ENCODE data around the gene TPD52L2.

Gene TPD52L2

DNA sequence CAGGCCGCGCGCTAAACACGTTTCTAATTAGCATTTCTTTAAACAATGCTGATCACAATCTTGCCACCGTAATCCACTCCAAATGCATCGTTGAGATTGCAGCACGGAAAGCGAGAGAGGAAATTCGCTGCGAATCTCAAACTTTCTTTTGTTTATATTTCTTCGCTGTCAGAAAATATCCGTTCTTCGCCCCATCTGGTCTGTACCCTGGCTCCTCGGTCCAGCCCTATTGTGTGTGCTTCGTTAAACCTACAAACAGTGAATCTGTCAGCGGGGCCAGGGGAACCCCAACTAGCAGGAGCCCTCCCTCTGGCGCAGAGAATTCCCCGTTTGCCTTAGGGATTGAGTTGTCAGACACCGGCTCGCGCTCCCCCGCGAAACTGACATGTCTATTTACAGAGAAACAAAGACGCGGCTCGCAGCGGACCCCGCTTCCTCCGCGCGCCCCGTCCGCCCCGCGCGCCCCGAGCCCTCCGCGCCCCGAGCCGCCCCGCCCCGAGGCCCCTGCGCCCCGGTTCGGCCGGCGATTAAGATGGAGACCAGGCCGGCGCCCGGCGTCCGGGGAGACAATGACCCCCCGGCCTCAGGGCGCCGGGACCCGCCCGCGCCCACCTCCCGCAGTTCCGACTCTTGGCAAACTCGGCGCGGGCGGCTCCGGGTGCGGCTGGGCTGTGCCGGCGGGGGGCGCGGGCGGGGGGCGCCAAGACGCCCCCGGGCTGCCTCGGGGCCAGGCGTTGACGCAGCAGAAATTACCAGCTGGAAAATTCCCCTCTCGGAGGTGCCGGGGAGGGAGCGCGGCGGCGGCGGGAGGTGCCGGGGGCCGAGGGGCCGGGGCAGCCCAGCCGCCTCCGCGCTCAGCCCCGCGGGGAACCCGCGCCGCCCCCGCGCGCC, 34.9 kb upstream of the TPD52L2 start:
- H3K4me1 Mint-ChIP-seq, result peaks cover 13 to 20% of the 10 kb centered on the region in 2 donors
- peak; percentile 19 to 33 for ATAC-seq (replicated peaks)
- H3K4me3 Mint-ChIP-seq, result peak overlapping the region; percentile 88 to 94
- peak overlapping the region; percentile 85 for H3K27ac Mint-ChIP-seq
- no peak for DNase-seq
- no peaks in the 10 kb centered on the region for H3K9me3 Mint-ChIP-seq
- peaks cover 32 to 40% of the 10 kb centered on the region in 2 donors for H3K27me3 Mint-ChIP-seq
- H3K36me3 Mint-ChIP-seq, result peaks cover 0 to 2% of the 10 kb centered on the region in 2 donors

DNA sequence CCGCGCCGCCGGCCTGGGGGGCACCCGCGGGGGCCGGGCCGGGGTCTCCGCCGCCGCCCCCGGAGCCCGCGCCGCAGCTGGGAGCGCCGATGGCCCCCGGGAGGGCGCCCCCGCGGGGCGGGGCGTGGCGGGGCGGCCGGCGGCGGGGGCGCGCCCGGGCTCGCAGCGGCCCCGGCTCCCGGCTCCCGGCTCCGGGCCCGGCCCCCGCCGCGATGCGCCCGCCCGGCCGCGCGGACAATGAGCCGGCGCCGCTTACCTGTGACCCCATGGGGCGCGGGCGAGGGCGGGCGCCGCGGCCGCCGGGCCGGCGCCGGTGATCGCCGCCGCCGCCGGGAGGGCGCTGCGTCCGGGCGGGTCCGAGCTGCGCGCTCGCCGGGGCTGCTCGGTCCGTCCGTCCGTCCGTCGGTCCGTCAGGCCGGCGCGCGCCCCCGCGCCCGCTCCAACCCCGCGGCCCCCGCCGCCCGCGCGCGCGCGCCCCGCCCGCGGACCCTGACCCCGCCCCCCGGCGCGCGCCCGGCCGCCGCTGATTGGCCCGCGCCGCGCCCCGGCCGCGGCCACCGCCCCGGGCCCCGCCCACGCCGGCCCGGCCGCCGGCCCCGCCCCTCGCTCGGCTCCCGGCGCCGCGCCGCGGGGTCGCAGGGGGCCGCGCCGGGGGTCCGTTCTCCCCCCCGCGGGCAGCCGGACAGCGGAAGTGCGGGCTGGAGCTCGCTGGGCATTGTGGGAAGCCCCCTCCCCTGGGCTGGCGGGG, 34.1 kb upstream of the TPD52L2 start, which contains the start of gene ZBTB46:
Gene ZBTB46 (minus strand): TSS at position 424 of the 748 bp plus-strand sequence. CDS start 40,507 bp downstream, outside the sequence.
- ATAC-seq (replicated peaks) (peak; percentile 47 to 71), DNase-seq (no peak)
- Mint-ChIP-seq H3K27me3 (peaks cover 23 to 32% of the 10 kb centered on the region in 2 donors), H3K4me3 (peak within 1 kb of the TSS; percentile 88 to 94), H3K27ac (peak within 1 kb of the TSS; percentile 85), H3K36me3 (peaks cover 0 to 2% of the 10 kb centered on the region in 2 donors), H3K4me1 (peaks cover 15 to 20% of the 10 kb centered on the region in 2 donors), H3K9me3 (no peaks in the 10 kb centered on the region)

DNA sequence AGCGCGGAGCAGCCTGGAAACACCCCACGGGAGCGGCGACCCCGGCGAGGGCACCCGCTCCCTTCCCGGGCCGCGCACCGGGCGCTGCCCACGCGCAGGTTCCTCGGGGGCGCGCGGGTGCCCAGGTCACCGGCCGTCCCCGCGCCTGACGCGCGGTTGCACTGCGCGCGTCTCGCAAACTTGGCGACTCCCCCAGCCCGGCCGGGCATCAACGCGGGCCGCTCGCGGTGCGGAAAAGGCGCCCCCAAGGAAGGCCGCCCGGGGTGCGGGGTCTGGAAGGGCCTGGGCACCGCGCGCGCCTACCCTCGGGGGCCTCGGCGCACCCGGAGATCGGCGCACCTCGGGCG, 33.5 kb upstream of the TPD52L2 start:
- DNase-seq (no peak), ATAC-seq (replicated peaks) (peak in 1 of 2 donors; percentile 18)
- Mint-ChIP-seq H3K27me3 (peaks cover 20 to 31% of the 10 kb centered on the region in 2 donors), H3K9me3 (no peaks in the 10 kb centered on the region), H3K36me3 (peaks cover 0 to 2% of the 10 kb centered on the region in 2 donors), H3K4me3 (peak overlapping the region in 1 of 2 donors; percentile 4), H3K4me1 (peaks cover 15 to 20% of the 10 kb centered on the region in 2 donors), H3K27ac (no peak overlapping the region)

DNA sequence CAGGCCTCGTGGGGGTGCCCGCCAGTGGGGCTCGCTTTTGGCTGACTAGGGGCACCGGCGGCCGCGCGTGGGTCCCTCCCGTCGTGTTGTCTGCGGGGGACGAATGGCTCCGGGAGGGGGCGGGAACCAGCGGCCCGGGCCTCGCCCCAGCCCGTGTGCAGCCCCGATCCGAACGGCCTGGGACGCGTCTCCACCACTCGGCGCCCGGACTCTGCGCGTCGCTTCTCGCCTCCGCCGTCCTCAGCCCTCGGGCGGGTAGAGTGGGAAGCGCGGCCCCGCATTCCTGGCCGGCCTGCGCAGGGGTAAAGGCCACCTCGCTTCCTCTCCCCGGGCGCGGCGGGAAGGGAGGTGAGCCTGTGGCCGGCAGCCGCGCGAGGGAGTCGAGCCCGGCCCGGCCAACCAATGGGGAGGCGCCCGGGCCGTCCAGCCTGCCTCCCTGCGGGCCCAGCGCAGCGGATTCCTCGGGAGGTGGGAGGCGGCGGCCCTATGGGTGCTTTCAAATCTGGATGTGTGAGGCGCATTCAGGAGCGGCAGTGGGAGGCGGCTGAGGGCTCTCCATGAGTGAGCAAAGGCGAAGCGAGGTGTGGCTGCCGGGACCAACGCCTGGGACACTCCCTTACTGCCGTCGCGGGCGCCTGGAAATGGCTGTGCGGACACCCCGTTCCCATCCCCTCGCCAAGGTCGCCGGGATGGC, 32.9 kb upstream of the TPD52L2 start:
- H3K4me3 Mint-ChIP-seq, result peak overlapping the region; percentile 41 to 67
- DNase-seq (no peak), ATAC-seq (replicated peaks) (peak in 1 of 2 donors; percentile 8)
- H3K9me3 Mint-ChIP-seq, result no peaks in the 10 kb centered on the region
- H3K36me3 Mint-ChIP-seq, result peaks cover 0 to 2% of the 10 kb centered on the region in 2 donors
- peaks cover 15 to 22% of the 10 kb centered on the region in 2 donors for H3K4me1 Mint-ChIP-seq
- peaks cover 16 to 26% of the 10 kb centered on the region in 2 donors for H3K27me3 Mint-ChIP-seq
- H3K27ac Mint-ChIP-seq, result no peak overlapping the region

DNA sequence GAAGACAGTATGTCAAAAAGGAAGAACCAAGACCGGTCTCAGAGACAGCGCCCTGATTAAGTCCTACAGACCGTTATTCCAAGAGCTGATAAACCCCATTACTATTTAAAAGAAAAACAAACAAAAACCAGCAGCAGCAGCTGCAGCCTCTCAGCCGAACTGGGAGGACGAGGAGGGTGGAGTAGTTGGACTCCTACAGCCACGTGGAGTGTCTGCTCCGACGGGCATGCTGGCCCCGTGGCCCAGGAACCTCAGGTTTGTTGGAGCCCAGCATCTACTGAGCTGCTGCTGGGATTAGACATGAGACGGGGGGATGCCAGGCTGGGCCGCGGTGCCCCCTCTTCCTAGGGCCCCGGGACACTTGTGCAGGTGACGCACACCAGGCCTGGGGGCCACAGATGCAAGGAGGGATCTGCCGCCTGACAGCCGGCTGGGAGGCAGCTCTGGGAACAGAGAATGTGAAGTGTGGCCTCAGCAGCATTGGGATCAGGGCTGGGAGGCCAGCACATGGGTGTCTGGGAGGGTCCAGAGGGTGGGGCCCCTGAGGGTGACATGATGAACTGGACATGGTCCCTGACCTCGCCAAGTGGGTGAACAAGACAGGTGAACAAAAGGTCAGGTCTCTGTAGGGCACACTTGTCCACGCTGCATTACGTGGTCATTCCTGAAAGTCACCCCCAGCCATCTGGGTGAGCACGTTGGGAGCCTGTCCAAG, 31.1 kb upstream of the TPD52L2 start:
- Mint-ChIP-seq H3K4me1 (peaks cover 20 to 31% of the 10 kb centered on the region in 2 donors), H3K9me3 (no peaks in the 10 kb centered on the region), H3K27ac (no peak overlapping the region), H3K4me3 (no peak overlapping the region), H3K36me3 (peaks cover 0 to 2% of the 10 kb centered on the region in 2 donors), H3K27me3 (peaks cover 15 to 21% of the 10 kb centered on the region in 2 donors)
- ATAC-seq (replicated peaks) (no peak), DNase-seq (no peak)

DNA sequence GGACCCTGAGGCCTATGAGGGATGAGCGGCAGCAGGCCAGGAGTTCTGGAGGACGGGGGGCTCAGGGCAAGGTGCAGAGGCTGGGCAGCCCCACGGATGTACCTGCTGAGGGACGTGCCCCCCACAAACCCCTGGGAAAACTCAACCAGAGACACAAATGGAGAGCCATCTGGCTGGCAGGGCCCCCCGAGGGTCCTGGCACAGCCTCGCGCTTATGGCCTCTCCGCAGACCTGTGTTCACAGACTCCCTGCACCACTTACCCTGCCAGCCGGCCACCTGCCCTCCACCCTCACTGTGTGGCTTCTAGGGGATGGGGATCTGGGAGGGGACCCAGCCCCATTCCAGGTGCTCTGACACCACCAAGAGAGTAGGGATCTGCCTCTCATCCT, 30.6 kb upstream of the TPD52L2 start:
- H3K27me3 Mint-ChIP-seq, result peaks cover 15 to 16% of the 10 kb centered on the region in 2 donors
- no peak for DNase-seq
- peaks cover 15 to 25% of the 10 kb centered on the region in 2 donors for H3K4me1 Mint-ChIP-seq
- H3K36me3 Mint-ChIP-seq, result peaks cover 0 to 2% of the 10 kb centered on the region in 2 donors
- ATAC-seq (replicated peaks), result no peak
- H3K27ac Mint-ChIP-seq, result no peak overlapping the region
- no peaks in the 10 kb centered on the region for H3K9me3 Mint-ChIP-seq
- H3K4me3 Mint-ChIP-seq, result no peak overlapping the region

DNA sequence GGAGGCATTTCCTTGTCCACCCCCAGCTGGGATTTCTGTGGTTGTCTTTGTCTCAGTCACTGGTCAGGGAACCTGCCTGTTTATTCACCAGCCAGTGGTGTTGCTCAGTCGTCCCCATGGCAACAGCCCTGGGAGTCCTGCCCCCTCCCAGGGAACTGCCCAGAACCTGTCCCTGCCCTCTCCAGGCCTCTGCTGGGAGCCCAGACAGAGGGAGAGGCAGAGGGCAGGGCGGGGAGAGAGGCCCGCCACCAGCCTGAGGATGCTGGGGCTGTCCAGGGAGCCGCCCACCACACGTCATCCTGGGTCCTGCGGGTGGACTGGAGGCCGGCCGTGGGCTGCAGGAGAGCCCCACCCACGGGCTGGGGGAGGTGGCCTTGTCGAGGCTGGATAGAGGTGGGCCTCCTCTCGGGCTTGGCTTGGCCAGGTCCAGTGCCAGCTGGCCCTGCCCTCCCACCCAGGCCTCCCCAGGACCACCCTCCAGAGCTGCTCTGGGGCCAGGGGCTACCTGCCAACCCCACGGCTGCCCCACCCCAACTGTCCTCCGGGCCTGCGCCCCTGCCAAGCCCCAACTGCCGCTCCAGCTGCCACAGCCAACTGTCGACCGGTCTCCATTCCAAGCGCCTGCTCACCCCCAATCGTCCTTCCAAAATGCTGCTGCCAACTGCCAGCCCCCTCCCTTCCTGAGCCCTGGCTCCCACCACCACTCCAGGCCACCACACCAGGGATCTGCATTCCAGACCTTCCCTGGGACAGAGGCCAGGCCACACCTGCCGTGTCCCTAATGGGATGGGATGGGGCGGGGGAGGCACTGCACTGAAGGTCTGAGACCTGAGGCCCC, 29.8 kb upstream of the TPD52L2 start:
- DNase-seq (no peak), ATAC-seq (replicated peaks) (no peak)
- H3K4me3 Mint-ChIP-seq, result no peak overlapping the region
- no peaks in the 10 kb centered on the region for H3K9me3 Mint-ChIP-seq
- no peak overlapping the region for H3K27ac Mint-ChIP-seq
- H3K27me3 Mint-ChIP-seq, result peaks cover 13 to 15% of the 10 kb centered on the region in 2 donors
- no peaks in the 10 kb centered on the region for H3K36me3 Mint-ChIP-seq
- H3K4me1 Mint-ChIP-seq, result peaks cover 10 to 25% of the 10 kb centered on the region in 2 donors

DNA sequence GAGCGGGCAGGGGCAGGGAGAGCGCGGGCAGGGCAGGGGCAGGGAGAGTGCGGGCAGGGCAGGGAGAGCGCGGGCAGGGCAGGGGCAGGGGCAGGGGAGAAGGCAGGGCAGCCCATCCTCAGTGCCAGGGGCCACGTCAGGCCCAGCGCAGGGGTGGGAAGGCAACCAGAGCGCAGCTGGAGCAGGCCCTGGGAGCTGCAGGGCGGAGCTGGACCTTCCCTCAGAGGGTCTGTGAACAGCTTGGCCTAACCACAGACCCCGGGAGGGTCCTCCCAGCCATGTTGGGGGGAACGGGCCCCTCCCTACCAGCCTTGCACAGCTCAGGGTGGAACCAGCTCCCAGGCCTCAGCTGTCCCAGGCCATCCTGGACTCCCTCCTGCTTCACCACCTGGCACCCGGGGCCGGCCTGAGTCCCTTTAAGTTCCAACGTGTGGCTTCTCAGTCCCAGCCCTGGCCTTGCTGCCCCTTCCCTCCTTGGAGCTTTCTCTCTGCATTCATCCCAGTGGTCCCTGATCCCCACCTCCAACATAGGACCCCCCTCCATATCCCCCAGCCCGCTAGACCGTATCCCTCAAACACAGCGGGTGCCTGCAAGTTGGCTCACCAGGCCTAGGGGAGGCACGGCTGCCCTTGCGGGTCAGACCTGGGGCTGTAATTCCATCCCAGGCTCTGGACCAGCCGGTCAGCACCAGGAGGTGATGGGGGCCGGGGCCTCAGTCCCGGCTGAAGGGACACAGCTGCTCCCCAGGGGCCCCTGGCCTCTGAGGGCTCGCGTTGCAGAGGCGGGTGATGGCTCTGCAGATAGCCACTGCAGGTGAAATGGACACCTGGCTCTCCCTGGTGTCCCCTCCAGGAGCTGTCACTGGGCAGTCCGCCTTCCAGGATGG, 28.4 kb upstream of the TPD52L2 start:
- DNase-seq (no peak), ATAC-seq (replicated peaks) (no peak)
- H3K36me3 Mint-ChIP-seq, result no peaks in the 10 kb centered on the region
- H3K27ac Mint-ChIP-seq, result peak overlapping the region; percentile 70
- H3K4me3 Mint-ChIP-seq, result no peak overlapping the region
- peaks cover 14 to 32% of the 10 kb centered on the region in 2 donors for H3K4me1 Mint-ChIP-seq
- H3K9me3 Mint-ChIP-seq, result no peaks in the 10 kb centered on the region
- peaks cover 15 to 17% of the 10 kb centered on the region in 2 donors for H3K27me3 Mint-ChIP-seq

DNA sequence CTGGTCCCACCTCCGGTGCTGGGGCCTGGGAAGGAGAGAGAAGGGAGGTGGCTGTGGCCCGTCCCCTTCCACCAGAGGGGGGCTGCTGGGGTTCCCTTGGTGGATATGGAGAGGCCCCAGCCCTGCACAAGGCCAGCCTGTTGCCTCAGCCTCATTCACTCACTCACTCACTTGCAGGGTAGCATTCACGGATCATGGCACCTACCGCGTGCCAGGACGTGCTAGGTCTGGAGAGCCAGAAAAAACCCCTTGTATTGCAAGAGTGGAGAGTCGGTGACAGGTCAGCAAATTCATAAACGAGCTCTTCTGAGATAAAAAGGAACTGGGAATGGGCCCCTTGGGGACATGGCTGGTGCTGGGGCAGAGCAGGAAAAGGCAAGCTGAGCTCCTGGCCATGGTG, 27.6 kb upstream of the TPD52L2 start:
- no peaks in the 10 kb centered on the region for H3K36me3 Mint-ChIP-seq
- ATAC-seq (replicated peaks), result peak in 1 of 2 donors; percentile 16
- peaks cover 12 to 21% of the 10 kb centered on the region in 2 donors for H3K27me3 Mint-ChIP-seq
- no peak overlapping the region for H3K4me3 Mint-ChIP-seq
- H3K27ac Mint-ChIP-seq, result peak overlapping the region; percentile 70
- H3K4me1 Mint-ChIP-seq, result peaks cover 20 to 37% of the 10 kb centered on the region in 2 donors
- H3K9me3 Mint-ChIP-seq, result no peaks in the 10 kb centered on the region
- no peak for DNase-seq

DNA sequence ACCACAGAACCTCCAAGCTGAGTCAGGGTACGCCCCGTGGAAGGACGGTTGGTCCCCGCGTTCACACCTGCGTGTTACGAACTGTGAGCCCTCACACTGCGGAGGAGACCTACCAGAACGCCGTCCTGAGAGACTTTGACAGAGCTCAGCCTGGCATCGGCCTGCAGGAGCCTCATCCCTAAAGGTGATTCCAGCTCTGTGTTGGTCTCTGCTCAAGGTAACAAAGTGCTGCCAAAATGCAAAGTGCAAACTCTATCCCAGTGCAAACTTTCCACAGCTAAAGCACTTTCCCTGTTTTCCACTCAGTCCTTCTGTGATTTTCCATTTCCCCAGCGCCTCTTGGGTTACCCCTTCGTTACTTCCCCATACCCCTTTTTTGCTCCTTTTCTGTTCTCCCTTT, 25.4 kb upstream of the TPD52L2 start:
- no peak overlapping the region for H3K27ac Mint-ChIP-seq
- H3K4me1 Mint-ChIP-seq, result peaks cover 29 to 53% of the 10 kb centered on the region in 2 donors
- ATAC-seq (replicated peaks), result no peak
- no peaks in the 10 kb centered on the region for H3K36me3 Mint-ChIP-seq
- H3K4me3 Mint-ChIP-seq, result no peak overlapping the region
- H3K9me3 Mint-ChIP-seq, result no peaks in the 10 kb centered on the region
- no peak for DNase-seq
- H3K27me3 Mint-ChIP-seq, result peaks cover 16 to 27% of the 10 kb centered on the region in 2 donors

DNA sequence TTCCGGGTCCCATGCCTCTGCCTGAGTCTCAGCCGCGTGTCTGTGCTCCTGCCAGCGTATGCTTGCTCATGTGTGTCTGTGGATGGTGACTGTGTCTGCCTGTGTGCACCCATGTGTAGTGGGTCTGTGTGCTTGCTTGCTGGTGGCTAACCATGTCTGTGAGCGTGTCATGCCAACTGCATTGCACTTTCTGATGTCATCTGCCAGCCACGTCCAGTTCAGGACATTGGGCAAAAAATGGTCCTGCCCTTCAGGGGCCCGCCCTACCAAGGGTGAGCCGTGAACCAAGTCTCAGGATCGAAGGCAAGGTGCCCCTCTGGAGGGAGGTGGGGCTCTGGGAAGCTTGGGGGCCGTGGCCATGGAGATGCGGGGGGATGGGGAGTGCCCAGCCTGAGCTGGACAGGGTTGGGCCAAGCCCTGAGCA, 24.7 kb upstream of the TPD52L2 start:
- Mint-ChIP-seq H3K9me3 (no peaks in the 10 kb centered on the region), H3K27ac (no peak overlapping the region), H3K36me3 (no peaks in the 10 kb centered on the region), H3K4me1 (peaks cover 29 to 53% of the 10 kb centered on the region in 2 donors), H3K27me3 (peaks cover 24 to 33% of the 10 kb centered on the region in 2 donors), H3K4me3 (no peak overlapping the region)
- DNase-seq (no peak), ATAC-seq (replicated peaks) (peak; percentile 38 to 48)

DNA sequence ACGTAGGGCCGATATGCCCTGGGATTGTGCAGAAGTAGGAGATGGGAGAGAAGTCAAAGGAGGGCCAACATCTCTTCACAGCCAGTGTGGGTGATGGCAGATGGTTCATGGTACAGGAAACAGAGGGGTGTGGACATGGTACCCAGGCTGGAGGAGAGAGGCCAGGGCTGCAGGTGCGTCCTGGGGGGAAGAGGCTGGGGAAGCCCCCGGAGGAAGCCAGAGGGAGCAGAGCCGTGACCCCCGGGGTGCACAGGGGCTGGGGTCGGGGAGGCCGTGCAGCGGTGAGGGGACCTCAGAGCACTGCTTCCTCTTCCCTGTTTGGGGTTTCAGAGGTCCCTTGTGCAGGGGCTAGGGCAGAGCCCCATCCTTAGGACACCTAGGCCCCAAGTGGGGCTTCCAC, 22.8 kb upstream of the TPD52L2 start:
- ATAC-seq (replicated peaks), result peak; percentile 47 to 61
- Mint-ChIP-seq H3K27ac (no peak overlapping the region), H3K4me3 (no peak overlapping the region), H3K27me3 (peaks cover 31 to 37% of the 10 kb centered on the region in 2 donors), H3K4me1 (peaks cover 29 to 55% of the 10 kb centered on the region in 2 donors), H3K36me3 (no peaks in the 10 kb centered on the region), H3K9me3 (no peaks in the 10 kb centered on the region)
- DNase-seq, result no peak

Data from stimulated activated naive B cell treated with anti-CD40 and anti-IgM and Interleukin-4, amounts not matched to agents 10 μg/mL and 1 μg/mL and 100 μg/mL, for 72 hours (primary cell).